Breast epithelium (tissue), 4 donors: ENCODE data around the gene RRAGA. TPM values are rescaled to one million over a fixed set of nuclear protein-coding genes. Genes with fewer than 3 reads are reported as not detected.

Experiments used
- DNase-seq, 2 donors: peaks; one replicate each; pipeline ENCODE4 v3.0.0-alpha.2; 2019; ENCODE audit warnings: low spot score in 2 of 2
- H3K27ac ChIP-seq, 2 donors: fragments of 200-600 bp; sonication (generic) in 1 of 2; one replicate each; pipeline ENCODE4 v1.5.1; 2016 to 2019; ENCODE audit warnings: mild to moderate bottlenecking in 1 of 2
- H3K27me3 ChIP-seq, 2 donors: fragments of 200-600 bp; sonication (generic) in 1 of 2; one replicate each; pipeline versions ENCODE4 v1.5.1 to v1.6.0; 2017 to 2019; ENCODE audit warnings: control low read depth in 1 of 2, mild to moderate bottlenecking in 1 of 2
- H3K36me3 ChIP-seq: fragments of 200-600 bp; one replicate; pipeline ENCODE4 v1.5.1; 2019
- H3K4me1 ChIP-seq, 2 donors: fragments of 200-600 bp; sonication (generic); one replicate each; pipeline ENCODE4 v1.5.1; 2016 to 2019; ENCODE audit warnings: control low read depth in 1 of 2
- H3K4me3 ChIP-seq, 3 donors: fragments of 200-600 bp; sonication (generic); 1 replicate in 2 of 3; 2 replicates in 1 of 3; pipeline ENCODE4 v1.5.1; 2016 to 2019; ENCODE audit warnings: mild to moderate bottlenecking in 3 of 3, moderate library complexity in 2 of 3
- H3K9me3 ChIP-seq, 2 donors: fragments of 200-600 bp; sonication (generic) in 1 of 2; one replicate each; pipeline ENCODE4 v1.5.1; 2016 to 2019; ENCODE audit warnings: control low read depth in 1 of 2
- POLR2A ChIP-seq: fragments of 450-650 bp; IDR thresholded peaks from one replicate; pipeline ENCODE4 v1.6.1; 2016; ENCODE audit warnings: antibody characterized with exemption, mild to moderate bottlenecking, moderate library complexity
- POLR2AphosphoS5 ChIP-seq, 3 donors: sonication (generic); formaldehyde crosslinking; IDR thresholded peaks; one replicate each; pipeline ENCODE4 v1.6.1; 2017; ENCODE audit warnings: antibody characterized with exemption in 3 of 3
- intact Hi-C: fragments of 100-400 bp; cut with DNase I; formaldehyde crosslinking; loops from one replicate; pipeline ENCODE4 v1.15.1; 2023; ENCODE audit warnings: low total_unique reads
- total RNA-seq, 3 donors: library from RNA; depleted of rRNA; stranded (reverse); fragments of >200 nt; gene quantifications; one replicate each; pipeline ENCODE4 v1.1.0, GENCODE V29; 2016
- TF ChIP-seq, protein P1 (sequence below), 3 donors: fragments of 450-650 bp; IDR thresholded peaks; one replicate each; pipeline ENCODE4 v1.5.1; 2016 to 2017; ENCODE audit warnings: antibody characterized with exemption in 3 of 3, mild to moderate bottlenecking in 3 of 3, moderate library complexity in 3 of 3

The RRAGA gene, protein sequence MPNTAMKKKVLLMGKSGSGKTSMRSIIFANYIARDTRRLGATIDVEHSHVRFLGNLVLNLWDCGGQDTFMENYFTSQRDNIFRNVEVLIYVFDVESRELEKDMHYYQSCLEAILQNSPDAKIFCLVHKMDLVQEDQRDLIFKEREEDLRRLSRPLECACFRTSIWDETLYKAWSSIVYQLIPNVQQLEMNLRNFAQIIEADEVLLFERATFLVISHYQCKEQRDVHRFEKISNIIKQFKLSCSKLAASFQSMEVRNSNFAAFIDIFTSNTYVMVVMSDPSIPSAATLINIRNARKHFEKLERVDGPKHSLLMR
- total RNA-seq = 10 to 100 TPM; 39.1 to 48.6 (median 43.6) TPM

DNA sequence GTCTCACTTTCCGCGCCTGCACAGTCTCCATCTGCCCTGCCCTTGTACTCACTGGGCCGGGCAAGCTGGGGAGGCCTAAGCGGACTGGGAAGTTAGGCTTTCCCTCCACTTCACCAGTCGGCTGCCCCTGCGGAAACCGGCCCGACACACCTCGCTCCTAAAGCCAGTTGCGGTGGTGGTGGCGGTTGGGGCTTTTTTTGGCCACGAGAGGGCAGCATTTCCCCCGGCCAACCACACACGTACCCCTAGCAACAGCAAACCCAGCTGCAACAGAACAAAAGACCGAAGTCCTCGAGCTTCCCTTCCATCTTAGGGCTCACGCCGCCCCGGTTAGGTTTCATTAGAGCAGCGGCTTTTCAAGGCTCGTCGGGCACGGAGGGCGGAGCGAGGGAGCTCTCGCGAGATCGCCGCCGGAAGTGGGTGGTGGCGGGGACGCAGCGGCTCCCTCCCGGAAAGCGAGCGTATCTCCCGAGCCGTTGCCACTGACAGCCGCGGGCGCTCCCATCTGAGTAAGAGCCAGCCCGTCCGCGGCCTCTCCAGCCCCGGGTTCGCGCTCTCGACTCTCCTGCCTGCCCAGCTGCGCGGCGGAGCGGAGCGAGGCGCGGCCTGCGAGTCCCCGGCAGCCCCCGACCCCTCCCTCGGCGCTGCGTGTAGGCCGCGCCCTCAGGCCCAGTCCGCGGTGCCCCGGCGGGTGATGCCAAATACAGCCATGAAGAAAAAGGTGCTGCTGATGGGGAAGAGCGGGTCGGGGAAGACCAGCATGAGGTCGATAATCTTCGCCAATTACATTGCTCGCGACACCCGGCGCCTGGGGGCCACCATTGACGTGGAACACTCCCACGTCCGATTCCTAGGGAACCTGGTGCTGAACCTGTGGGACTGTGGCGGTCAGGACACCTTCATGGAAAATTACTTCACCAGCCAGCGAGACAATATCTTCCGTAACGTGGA, at the start of gene RRAGA:
TSS of gene RRAGA (plus strand) at position 462 of the 951 bp plus-strand sequence. CDS start at position 695, 233 bp downstream.
- peak; percentile 89 to 93 for DNase-seq
- H3K27ac ChIP-seq = peak within 1 kb of the TSS; percentile 99
- intact Hi-C loops = no loop called here
- TF ChIP-seq POLR2A = no peak
- TF ChIP-seq, protein P1, sequence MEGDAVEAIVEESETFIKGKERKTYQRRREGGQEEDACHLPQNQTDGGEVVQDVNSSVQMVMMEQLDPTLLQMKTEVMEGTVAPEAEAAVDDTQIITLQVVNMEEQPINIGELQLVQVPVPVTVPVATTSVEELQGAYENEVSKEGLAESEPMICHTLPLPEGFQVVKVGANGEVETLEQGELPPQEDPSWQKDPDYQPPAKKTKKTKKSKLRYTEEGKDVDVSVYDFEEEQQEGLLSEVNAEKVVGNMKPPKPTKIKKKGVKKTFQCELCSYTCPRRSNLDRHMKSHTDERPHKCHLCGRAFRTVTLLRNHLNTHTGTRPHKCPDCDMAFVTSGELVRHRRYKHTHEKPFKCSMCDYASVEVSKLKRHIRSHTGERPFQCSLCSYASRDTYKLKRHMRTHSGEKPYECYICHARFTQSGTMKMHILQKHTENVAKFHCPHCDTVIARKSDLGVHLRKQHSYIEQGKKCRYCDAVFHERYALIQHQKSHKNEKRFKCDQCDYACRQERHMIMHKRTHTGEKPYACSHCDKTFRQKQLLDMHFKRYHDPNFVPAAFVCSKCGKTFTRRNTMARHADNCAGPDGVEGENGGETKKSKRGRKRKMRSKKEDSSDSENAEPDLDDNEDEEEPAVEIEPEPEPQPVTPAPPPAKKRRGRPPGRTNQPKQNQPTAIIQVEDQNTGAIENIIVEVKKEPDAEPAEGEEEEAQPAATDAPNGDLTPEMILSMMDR (IDR thresholded peaks at IDR 0.05) = peak; percentile 67 to 94 (median 91)
- peak; percentile 75 to 89 (median 79) for TF ChIP-seq POLR2AphosphoS5 (IDR thresholded peaks at IDR 0.05)
- no peaks in the 10 kb centered on the region for H3K9me3 ChIP-seq
- no peaks in the 10 kb centered on the region for H3K27me3 ChIP-seq
- H3K4me1 ChIP-seq = no peaks in the 10 kb centered on the region
- H3K4me3 ChIP-seq = peak within 1 kb of the TSS; percentile 89 to 95 (median 91)
- H3K36me3 ChIP-seq = no peaks in the 10 kb centered on the region

DNA sequence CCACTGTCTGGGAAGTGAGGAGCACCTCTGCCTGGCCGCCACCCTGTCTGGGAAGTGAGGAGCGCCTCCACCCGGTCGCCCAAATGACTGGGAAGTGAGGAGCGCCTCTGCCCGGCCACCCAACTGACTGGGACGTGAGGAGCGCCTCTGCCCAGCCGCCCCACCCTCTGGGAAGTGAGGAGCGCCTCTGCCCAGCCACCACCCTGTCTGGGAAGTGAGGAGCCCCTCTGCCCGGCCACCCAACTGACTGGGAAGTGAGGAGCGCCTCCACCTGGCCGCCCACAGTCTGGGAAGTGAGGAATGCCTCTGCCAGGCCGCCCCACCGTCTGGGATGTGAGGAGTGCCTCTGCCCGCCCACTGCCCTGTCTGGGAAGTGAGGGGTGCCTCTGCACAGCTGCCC, 49.1 kb upstream of the RRAGA start:
- no peaks in the 10 kb centered on the region for H3K36me3 ChIP-seq
- no peaks in the 10 kb centered on the region for H3K4me1 ChIP-seq
- H3K9me3 ChIP-seq = peaks cover 0 to 8% of the 10 kb centered on the region in 2 donors
- DNase-seq = no peak
- H3K27me3 ChIP-seq = no peaks in the 10 kb centered on the region
- intact Hi-C loops = no loop called here
- no peak overlapping the region for H3K4me3 ChIP-seq
- H3K27ac ChIP-seq = no peak overlapping the region
- TF ChIP-seq, protein P1 (IDR thresholded peaks at IDR 0.05) = no peak
- TF ChIP-seq POLR2AphosphoS5 (IDR thresholded peaks at IDR 0.05) (no peak), POLR2A (no peak)

DNA sequence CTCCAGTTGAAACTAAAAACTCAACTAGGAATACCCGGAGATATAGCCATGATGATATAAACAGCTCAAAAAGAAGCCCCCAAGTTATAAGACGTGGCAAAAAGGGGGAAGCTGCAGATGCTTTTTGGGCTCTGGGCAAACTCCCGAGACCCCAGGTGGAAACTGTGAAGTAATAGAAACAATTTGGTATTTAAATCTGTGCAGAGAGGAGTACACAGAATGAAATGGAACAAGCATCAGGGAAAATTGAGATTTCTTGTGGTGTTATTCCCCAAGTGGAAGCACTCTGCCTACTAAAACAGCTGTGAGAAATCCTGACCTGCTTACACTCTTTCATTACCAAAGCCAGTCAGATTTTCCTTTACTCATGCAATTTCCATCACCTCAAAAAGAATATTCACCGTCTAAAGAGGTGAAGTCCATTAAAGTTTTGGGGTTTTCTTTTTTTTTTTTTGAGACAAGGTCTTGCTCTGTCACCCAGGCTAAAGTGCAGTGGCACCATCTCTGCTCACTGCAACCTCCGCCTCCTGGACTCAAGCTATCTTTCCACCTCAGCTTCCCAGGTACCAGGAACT, 39.7 kb upstream of the RRAGA start:
- Histone ChIP-seq H3K4me3 (no peak overlapping the region), H3K9me3 (no peaks in the 10 kb centered on the region), H3K36me3 (no peaks in the 10 kb centered on the region), H3K27ac (no peak overlapping the region), H3K4me1 (no peaks in the 10 kb centered on the region), H3K27me3 (no peaks in the 10 kb centered on the region)
- DNase-seq = no peak
- TF ChIP-seq, protein P1 (IDR thresholded peaks at IDR 0.05) = no peak
- TF ChIP-seq POLR2A (no peak), POLR2AphosphoS5 (IDR thresholded peaks at IDR 0.05) (no peak)
- intact Hi-C loops = no loop called here

DNA sequence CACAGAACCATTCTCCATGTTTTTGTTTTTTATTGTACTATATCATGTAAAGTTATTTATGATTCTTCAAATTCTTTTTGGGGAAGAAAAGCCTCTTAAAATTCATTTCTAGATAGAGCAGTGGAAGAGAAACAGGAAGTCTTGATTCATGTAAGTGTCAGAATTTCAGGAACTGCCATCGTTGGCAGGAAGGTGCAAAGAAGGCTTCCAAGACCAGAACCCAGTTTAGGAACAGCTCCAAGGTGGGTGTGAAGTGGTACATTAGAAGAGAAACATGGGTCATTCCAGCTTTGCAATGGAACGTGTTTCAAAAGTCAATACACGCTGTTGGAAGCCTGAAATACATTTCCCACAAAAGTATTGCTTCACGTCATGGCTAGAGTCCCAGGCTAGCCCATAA, 31.0 kb upstream of the RRAGA start:
- no peak overlapping the region for H3K4me3 ChIP-seq
- no peak overlapping the region for H3K27ac ChIP-seq
- no peaks in the 10 kb centered on the region for H3K9me3 ChIP-seq
- no peaks in the 10 kb centered on the region for H3K36me3 ChIP-seq
- intact Hi-C loops = no loop called here
- no peaks in the 10 kb centered on the region for H3K4me1 ChIP-seq
- TF ChIP-seq, protein P1 (IDR thresholded peaks at IDR 0.05) = no peak
- DNase-seq = no peak
- no peaks in the 10 kb centered on the region for H3K27me3 ChIP-seq
